Activated CD8-positive, alpha-beta memory T cell treated with anti-CD3 and anti-CD28 coated beads for 4 hours (primary cell): ENCODE results near the gene LRRC37A3.
"Not testable (repeated sequence)": the region's sequence is repeated elsewhere in the genome, so short reads cannot be mapped to it uniquely, and the experiment has no call there.

Source experiments
- DNase-seq, 2 donors: peaks; one replicate each; pipeline ENCODE4 v3.0.0-alpha.2; 2020; ENCODE audit warnings: low read depth in 2 of 2

LRRC37A3 gene

GRCh38 chr17:64926430-64926829 lies 7.2 kb upstream of the LRRC37A3 start:
- DNase-seq, result not testable (repeated sequence)

DNA sequence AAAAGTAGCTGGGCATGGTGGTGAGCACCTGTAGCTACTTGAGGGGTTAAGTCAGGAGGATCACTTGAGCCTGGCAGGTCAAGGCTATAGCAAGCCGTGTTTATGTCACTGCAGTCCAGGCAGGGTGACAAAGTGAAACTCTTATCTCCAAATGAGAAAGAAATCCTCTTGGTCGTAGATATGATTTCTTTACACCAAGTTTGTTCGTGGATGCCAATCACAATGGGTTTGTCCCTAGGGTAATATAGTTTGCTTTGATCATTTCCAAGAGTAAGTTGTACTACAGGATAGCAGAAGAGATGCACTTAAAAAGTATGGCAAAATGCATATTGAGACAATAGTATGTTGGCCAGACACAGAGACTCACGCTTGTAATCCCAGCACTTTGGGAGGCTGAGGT lies 6.0 kb upstream of the LRRC37A3 start:
- DNase-seq, result not testable (repeated sequence)

- not testable (repeated sequence) for DNase-seq
Observed at GRCh38 chr17:64923051-64923568, 3.8 kb upstream of the LRRC37A3 start.

DNA sequence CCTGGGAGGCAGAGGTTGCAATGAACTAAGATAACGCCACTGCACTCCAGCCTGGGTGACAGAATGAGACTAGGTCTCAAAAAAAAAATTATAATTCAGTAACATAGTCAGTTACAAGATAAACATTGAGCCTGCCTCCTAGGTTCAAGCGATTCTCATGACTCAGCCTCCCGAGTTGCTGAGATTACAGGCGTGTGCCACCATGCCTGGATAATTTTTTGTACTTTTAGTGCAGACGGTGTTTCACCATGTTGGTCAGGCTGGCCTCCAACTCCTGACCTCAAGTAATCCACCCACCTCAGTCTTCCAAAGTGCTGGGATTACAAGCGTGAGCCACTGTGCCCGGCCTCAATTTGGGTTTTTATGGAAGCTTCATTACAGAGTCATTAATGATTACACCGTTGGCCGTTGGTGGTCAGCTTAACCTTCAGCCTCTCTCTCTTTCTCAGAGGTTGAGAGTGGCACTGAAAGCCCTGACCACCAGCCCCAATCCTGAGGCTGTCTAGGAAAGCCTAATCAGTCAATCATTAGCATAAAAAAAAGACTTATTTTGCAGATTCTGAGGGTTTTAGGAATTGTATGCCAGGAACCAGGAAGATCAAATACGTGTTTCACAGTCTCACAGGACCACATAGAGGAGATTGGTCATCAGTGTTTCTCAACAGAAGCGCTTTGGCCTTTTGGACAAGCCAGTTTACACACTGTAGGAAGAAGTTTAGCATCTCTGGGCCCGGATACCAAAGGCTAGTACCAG lies 1.3 kb upstream of the LRRC37A3 start:
- DNase-seq, result no peak

DNA sequence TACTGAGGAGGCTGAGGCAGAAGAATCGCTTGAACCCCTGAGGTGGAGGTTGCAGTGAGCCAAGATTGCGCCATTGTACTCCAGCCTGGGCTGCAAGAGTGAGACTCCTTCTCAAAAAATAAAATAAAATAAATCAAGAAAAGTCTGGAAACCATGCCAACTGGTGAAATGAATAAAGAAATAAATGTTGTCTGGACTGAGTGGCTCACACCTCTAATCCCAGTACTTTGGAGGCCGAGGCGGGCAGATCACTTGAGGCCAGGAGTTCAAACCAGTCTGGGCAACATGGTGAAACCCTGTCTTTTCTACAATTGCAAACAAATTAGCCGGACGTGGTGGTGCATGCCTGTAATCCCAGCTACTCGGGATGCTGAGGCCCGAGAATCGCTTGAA lies 744 bp upstream of the LRRC37A3 start:
- no peak for DNase-seq

GRCh38 chr17:64918842-64919288 lies 413 bp downstream of the LRRC37A3 start:
- DNase-seq, result peak in 1 of 2 donors; percentile 8

- not testable (repeated sequence) for DNase-seq
Observed at GRCh38 chr17:64917540-64917939, 1.7 kb downstream of the LRRC37A3 start.

- not testable (repeated sequence) for DNase-seq
Observed at GRCh38 chr17:64915244-64915643, 4.0 kb downstream of the LRRC37A3 start.

- DNase-seq, result not testable (repeated sequence)
Observed at GRCh38 chr17:64910191-64910514, 9.1 kb downstream of the LRRC37A3 start.

- not testable (repeated sequence) for DNase-seq
Observed at GRCh38 chr17:64909511-64910190, 9.6 kb downstream of the LRRC37A3 start.

GRCh38 chr17:64904069-64904468 lies 15.2 kb downstream of the LRRC37A3 start:
- not testable (repeated sequence) for DNase-seq

- not testable (repeated sequence) for DNase-seq
Observed at GRCh38 chr17:64897136-64897535, 22.1 kb downstream of the LRRC37A3 start.

GRCh38 chr17:64874210-64874609 lies 45.1 kb downstream of the LRRC37A3 start:
- not testable (repeated sequence) for DNase-seq

GRCh38 chr17:64847504-64848466 lies 71.5 kb downstream of the LRRC37A3 start:
- DNase-seq, result peak; percentile 50 to 55

DNA sequence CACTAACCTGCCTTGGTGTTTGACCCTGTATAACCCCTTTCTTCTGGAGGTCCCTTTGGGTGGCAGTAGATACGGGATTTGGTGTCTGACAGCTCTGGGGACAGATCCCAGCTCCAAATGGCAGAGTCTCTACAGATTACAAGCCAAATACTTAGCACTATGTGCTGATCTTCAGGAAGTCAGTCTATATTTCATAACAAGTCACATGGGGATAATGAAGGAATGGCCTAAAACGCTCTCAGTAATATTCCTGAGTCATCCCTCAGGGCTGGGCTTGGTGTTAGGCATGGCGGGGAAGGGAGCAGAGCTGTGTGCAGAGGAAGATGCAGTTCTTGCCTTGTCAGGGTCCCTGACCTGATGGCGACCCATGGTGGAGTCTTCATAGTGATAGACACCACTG lies 72.4 kb downstream of the LRRC37A3 start:
- DNase-seq, result not testable (repeated sequence)

DNA sequence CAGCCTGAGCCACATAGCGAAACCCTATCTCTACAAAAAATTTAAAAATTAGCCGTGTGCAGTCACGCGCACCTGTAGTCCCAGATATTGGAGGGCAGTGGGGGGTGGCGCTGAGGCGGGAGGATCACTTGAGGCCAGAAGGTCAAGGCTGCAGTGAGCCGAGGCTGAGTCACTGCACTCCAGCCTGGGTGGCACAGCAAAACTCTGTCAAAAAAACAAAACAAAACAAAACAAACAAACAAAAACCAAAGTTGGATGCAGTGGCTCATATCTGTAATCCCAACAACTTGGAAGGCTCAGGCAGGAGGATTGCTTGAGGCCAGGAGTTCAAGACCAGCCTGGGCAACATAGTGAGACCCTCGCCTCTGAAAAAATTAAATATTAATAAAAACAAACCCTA lies 75.4 kb downstream of the LRRC37A3 start:
- not testable (repeated sequence) for DNase-seq

- not testable (repeated sequence) for DNase-seq
Observed at GRCh38 chr17:64842900-64843299, 76.4 kb downstream of the LRRC37A3 start.

DNA sequence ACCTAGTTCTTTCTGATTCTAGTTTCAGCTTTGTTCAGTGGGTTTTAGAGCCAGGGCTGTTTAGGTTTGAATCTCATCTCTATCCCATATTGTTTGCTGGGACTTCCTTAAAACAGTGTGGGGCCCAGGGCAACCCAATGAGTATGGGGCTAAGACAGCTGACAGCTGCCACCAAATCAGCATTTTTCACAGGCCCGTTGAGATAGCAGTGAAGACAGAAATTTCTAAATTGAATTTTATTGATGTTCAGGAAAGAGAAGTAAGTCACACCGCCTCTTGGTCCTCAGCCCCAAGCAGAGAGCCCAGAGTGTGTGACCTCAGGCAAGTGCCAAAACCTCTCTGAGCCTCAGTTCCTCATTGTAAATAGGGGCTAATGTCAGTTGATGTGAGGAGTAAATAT lies 78.3 kb downstream of the LRRC37A3 start:
- DNase-seq, result not testable (repeated sequence)

- DNase-seq, result not testable (repeated sequence)
Observed at GRCh38 chr17:64838513-64838912, 80.8 kb downstream of the LRRC37A3 start.

DNA sequence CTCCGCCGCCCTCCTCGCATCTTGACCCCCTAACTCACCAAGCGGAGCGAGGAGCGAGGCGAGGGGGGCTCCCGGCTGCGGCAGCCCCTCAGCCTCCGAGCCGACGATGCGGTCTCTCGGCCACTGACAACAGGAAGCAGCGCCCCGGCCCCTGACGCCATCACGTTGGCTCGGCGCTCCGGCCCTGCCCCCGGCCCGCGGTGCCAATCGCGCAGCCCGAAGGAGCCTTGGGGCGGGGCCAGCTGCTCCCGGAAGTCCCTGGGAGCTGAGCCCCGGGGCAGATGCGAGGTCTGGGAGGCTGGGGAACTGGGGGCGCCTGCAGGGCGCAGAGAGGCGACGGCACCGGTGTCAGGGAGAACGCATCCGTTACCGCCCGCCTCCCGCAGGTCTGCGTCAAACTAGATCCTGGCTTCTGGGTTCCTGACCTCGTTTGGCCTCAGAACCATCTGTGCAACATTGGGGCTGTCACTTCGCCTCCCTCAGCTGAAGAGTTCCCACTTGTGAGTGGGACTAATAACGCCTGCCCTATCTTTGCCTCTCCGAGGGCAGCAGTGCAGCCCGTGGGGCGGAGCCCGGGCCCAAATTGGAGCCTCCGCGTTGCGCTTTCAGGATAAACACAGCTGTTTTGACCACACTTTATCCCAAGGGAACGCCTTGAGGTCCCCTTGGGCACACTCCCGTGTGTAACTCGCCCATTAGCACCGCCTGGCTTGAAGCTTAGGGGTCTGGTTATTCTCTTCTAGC lies 82.1 kb downstream of the LRRC37A3 start:
- DNase-seq, result peak; percentile 60 to 66

GRCh38 chr17:64836623-64837017 lies 82.7 kb downstream of the LRRC37A3 start:
- not testable (repeated sequence) for DNase-seq
